H1 (cell line): Measurements from ENCODE around the gene PPP1R14C. TPM values are rescaled to one million over a fixed set of nuclear protein-coding genes. Genes with fewer than 3 reads are reported as not detected.

ENCODE experiments used
- CTCF ChIA-PET: fragments of 300-600 bp; sonication (Branson Sonifier 250); formaldehyde crosslinking; loops from one replicate; lab custom pipeline; 2021; ENCODE audit not compliant: partially characterized antibody; lab: Charles Lee
- POLR2A ChIA-PET: fragments of 300-600 bp; sonication (Branson Sonifier 250); formaldehyde crosslinking; loops from one replicate; lab custom pipeline; 2021; ENCODE audit warnings: inconsistent platforms; ENCODE audit not compliant: partially characterized antibody; lab: Charles Lee
- DNase-seq, 2 experiments: peaks; one replicate each; pipeline versions ENCODE4 v3.0.0 to v3.0.0-alpha.2; 2010 to 2022; ENCODE audit warnings: low spot score in 2 of 2, low read depth in 1 of 2, mixed read lengths in 1 of 2
- FAIRE-seq: peaks from 2 replicates; lab custom pipeline; 2011; peaks lifted over from hg19 to GRCh38; lab: Jason Lieb, UNC
- H2AFZ ChIP-seq: 2 replicates; pipeline ENCODE4 v1.8.1; 2012; ENCODE audit warnings: low read length, inconsistent platforms
- H2AK5ac ChIP-seq: 2 replicates; pipeline ENCODE4 v1.6.1; 2013; ENCODE audit warnings: low read depth, low read length
- H2BK120ac ChIP-seq: replicated peaks from 2 replicates; pipeline ENCODE3; 2013; ENCODE audit warnings: low read depth, low read length, inconsistent platforms
- H2BK12ac ChIP-seq: 2 replicates; pipeline ENCODE4 v1.6.1; 2013; ENCODE audit warnings: low read depth, low read length
- H2BK15ac ChIP-seq: 2 replicates; pipeline ENCODE4 v1.6.1; 2013; ENCODE audit warnings: low read length
- H2BK20ac ChIP-seq: 2 replicates; pipeline ENCODE4 v1.6.1; 2013; ENCODE audit warnings: low read length
- H2BK5ac ChIP-seq: 2 replicates; pipeline ENCODE4 v1.6.1; 2013; ENCODE audit warnings: low read depth, low read length
- H3K14ac ChIP-seq: 2 replicates; pipeline ENCODE4 v1.6.1; 2013; ENCODE audit warnings: inconsistent platforms; ENCODE audit not compliant: insufficient read length
- H3K18ac ChIP-seq: 2 replicates; pipeline ENCODE4 v1.6.1; 2013; ENCODE audit warnings: low read length; ENCODE audit errors: extremely low read depth
- H3K23ac ChIP-seq: 2 replicates; pipeline ENCODE4 v1.6.1; 2013; ENCODE audit warnings: inconsistent platforms; ENCODE audit not compliant: insufficient read length
- H3K23me2 ChIP-seq: 2 replicates; pipeline ENCODE4 v1.6.1; 2013; ENCODE audit warnings: low read depth, low read length
- H3K27ac ChIP-seq: 2 replicates; pipeline ENCODE4 v1.6.1; 2011; ENCODE audit warnings: low read depth, low read length, inconsistent platforms
- H3K27me3 ChIP-seq, 4 experiments: replicated peaks in 1 of 4; 1 replicate in 1 of 4; 2 replicates in 3 of 4; pipeline versions ENCODE4 v1.6.1 to v1.8.1; 2011 to 2013; ENCODE audit warnings: low read length in 3 of 4, mild to moderate bottlenecking in 3 of 4, inconsistent platforms in 2 of 4, mixed read lengths in 2 of 4, moderate library complexity in 1 of 4; ENCODE audit not compliant: control insufficient read depth in 3 of 4, insufficient read depth in 3 of 4; ENCODE audit errors: extremely low read depth in 1 of 4
- H3K36me3 ChIP-seq, 4 experiments: 2 replicates each; pipeline versions ENCODE4 v1.6.1 to v1.8.1; 2011 to 2013; ENCODE audit warnings: mild to moderate bottlenecking in 4 of 4, low read length in 3 of 4, moderate library complexity in 2 of 4, control low read depth in 1 of 4, inconsistent platforms in 1 of 4; ENCODE audit not compliant: insufficient read depth in 4 of 4, control insufficient read depth in 2 of 4
- H3K4ac ChIP-seq: replicated peaks from 2 replicates; pipeline ENCODE3; 2013; ENCODE audit warnings: low read length, low read depth, mixed read lengths, inconsistent platforms; ENCODE audit not compliant: insufficient read length
- H3K4me1 ChIP-seq, 4 experiments: replicated peaks in 1 of 4; 1 replicate in 1 of 4; 2 replicates in 3 of 4; pipeline versions ENCODE4 v1.6.1 to v1.8.1; 2011 to 2013; ENCODE audit warnings: low read length in 3 of 4, inconsistent platforms in 2 of 4, mixed read lengths in 1 of 4; ENCODE audit not compliant: insufficient read depth in 4 of 4, control insufficient read depth in 3 of 4
- H3K4me2 ChIP-seq, 2 experiments: 2 replicates each; pipeline versions ENCODE4 v1.6.1 to v1.8.1; 2011 to 2013; ENCODE audit warnings: low read depth in 2 of 2, low read length in 2 of 2, control low read depth in 1 of 2, inconsistent platforms in 1 of 2, mild to moderate bottlenecking in 1 of 2; ENCODE audit not compliant: insufficient read depth in 1 of 2
- H3K4me3 ChIP-seq, 4 experiments: fragments of 200-600, 300-600 bp in 1 of 4; sonication (generic), shearing (Covaris generic), sonication (Bioruptor Twin) in 1 of 4; 2 replicates each; pipeline versions ENCODE4 v1.5.1 to v1.8.1; 2011 to 2016; ENCODE audit warnings: low read length in 4 of 4, low read depth in 3 of 4, control low read depth in 2 of 4, inconsistent platforms in 2 of 4, mild to moderate bottlenecking in 2 of 4, mixed read lengths in 1 of 4, moderate library complexity in 1 of 4; ENCODE audit not compliant: insufficient read depth in 2 of 4; ENCODE audit errors: extremely low read depth in 1 of 4
- H3K56ac ChIP-seq: replicated peaks from 2 replicates; pipeline ENCODE3; 2013; ENCODE audit warnings: low read depth, mild to moderate bottlenecking, mixed read lengths, low read length, inconsistent platforms; ENCODE audit not compliant: insufficient read length
- H3K79me1 ChIP-seq: 2 replicates; pipeline ENCODE4 v1.6.1; 2013; ENCODE audit warnings: low read depth, low read length, control low read depth
- H3K79me2 ChIP-seq, 2 experiments: 2 replicates each; pipeline versions ENCODE4 v1.6.1 to v1.8.1; 2012 to 2013; ENCODE audit warnings: low read length in 2 of 2, mild to moderate bottlenecking in 2 of 2, inconsistent platforms in 1 of 2; ENCODE audit not compliant: insufficient read depth in 2 of 2, control insufficient read depth in 1 of 2
- H3K9ac ChIP-seq, 4 experiments: replicated peaks in 1 of 4; 1 replicate in 1 of 4; 2 replicates in 3 of 4; pipeline versions ENCODE4 v1.6.1 to v1.8.1; 2011 to 2013; ENCODE audit warnings: low read depth in 3 of 4, low read length in 3 of 4, control low read depth in 2 of 4, mild to moderate bottlenecking in 2 of 4, moderate library complexity in 2 of 4, inconsistent platforms in 1 of 4; ENCODE audit errors: extremely low read depth in 1 of 4
- H3K9me3 ChIP-seq, 2 experiments: 2 replicates each; pipeline versions ENCODE4 v1.6.1 to v1.8.1; 2012 to 2013; ENCODE audit warnings: mild to moderate bottlenecking in 2 of 2, moderate library complexity in 2 of 2, control low read depth in 1 of 2, inconsistent platforms in 1 of 2, low read depth in 1 of 2, low read length in 1 of 2, mixed read lengths in 1 of 2; ENCODE audit not compliant: insufficient read depth in 2 of 2
- H4K20me1 ChIP-seq, 2 experiments: replicated peaks in 1 of 2; 2 replicates each; pipeline versions ENCODE3 to v1.8.1; 2011 to 2013; ENCODE audit warnings: inconsistent platforms in 2 of 2, low read length in 2 of 2, mild to moderate bottlenecking in 1 of 2; ENCODE audit not compliant: insufficient read depth in 2 of 2, control insufficient read depth in 1 of 2
- H4K5ac ChIP-seq: 2 replicates; pipeline ENCODE4 v1.6.1; 2013; ENCODE audit warnings: low read length, low read depth, mixed read lengths, inconsistent platforms; ENCODE audit not compliant: insufficient read length
- H4K8ac ChIP-seq: 2 replicates; pipeline ENCODE4 v1.8.0; 2013; ENCODE audit warnings: mild to moderate bottlenecking, moderate library complexity, low read length, inconsistent platforms; ENCODE audit not compliant: insufficient read depth; ENCODE audit errors: extremely low read depth
- H4K91ac ChIP-seq: replicated peaks from 2 replicates; pipeline ENCODE3; 2013; ENCODE audit warnings: low read length, mixed read lengths, inconsistent platforms; ENCODE audit not compliant: insufficient read length
- CREB1 ChIP-seq: IDR thresholded peaks from 2 replicates; pipeline ENCODE4 v1.6.1; 2012; ENCODE audit warnings: inconsistent platforms
- EZH2 ChIP-seq: fragments of 200-600 bp; sonication (generic); IDR thresholded peaks from 2 replicates; pipeline ENCODE4 v1.7.1; 2012; ENCODE audit warnings: low read depth, mild to moderate bottlenecking, moderate library complexity, low read length, inconsistent platforms; ENCODE audit not compliant: severe bottlenecking
- GABPA ChIP-seq: IDR thresholded peaks from 2 replicates; pipeline ENCODE4 v1.6.1; 2011; ENCODE audit warnings: mild to moderate bottlenecking, low read length, moderate library complexity, borderline replicate concordance; ENCODE audit not compliant: insufficient read depth
- GTF2F1 ChIP-seq: IDR thresholded peaks from 2 replicates; pipeline ENCODE4 v1.6.1; 2012; ENCODE audit warnings: low read depth, low read length, improper control_type of control experiment, borderline replicate concordance
- KDM1A ChIP-seq: fragments of 200-600, 300-600 bp; sonication (generic); IDR thresholded peaks from 2 replicates; pipeline ENCODE4 v1.7.1; 2016; ENCODE audit warnings: mild to moderate bottlenecking, low read length, borderline replicate concordance
- KDM5A ChIP-seq: fragments of 200-600 bp; IDR thresholded peaks from 2 replicates; pipeline ENCODE4 v1.7.1; 2012; ENCODE audit warnings: mild to moderate bottlenecking, low read length, inconsistent platforms, mixed read lengths
- MAFK ChIP-seq: IDR thresholded peaks from 2 replicates; pipeline ENCODE4 v1.6.1; 2012; ENCODE audit warnings: low read depth, mild to moderate bottlenecking, improper control_type of control experiment, low read length
- NANOG ChIP-seq: IDR thresholded peaks from 2 replicates; pipeline ENCODE4 v1.6.1; 2011; ENCODE audit warnings: low read length, low read depth, mild to moderate bottlenecking, inconsistent platforms; ENCODE audit not compliant: insufficient read depth, poor library complexity, severe bottlenecking
- POLR2A ChIP-seq, 2 experiments: IDR thresholded peaks; 1 replicate in 1 of 2; 2 replicates in 1 of 2; pipeline ENCODE4 v1.6.1; 2011; ENCODE audit warnings: low read depth in 2 of 2, low read length in 2 of 2, mild to moderate bottlenecking in 2 of 2; ENCODE audit errors: control extremely low read depth in 1 of 2
- TAF7 ChIP-seq: optimal IDR thresholded peaks from 2 replicates; pipeline ENCODE3; 2011; ENCODE audit warnings: low read depth, mild to moderate bottlenecking, inconsistent platforms, low read length, moderate library complexity, borderline replicate concordance
- ZNF274 ChIP-seq: IDR thresholded peaks from 2 replicates; pipeline ENCODE4 v1.7.0; 2012; ENCODE audit warnings: low read length, borderline replicate concordance; ENCODE audit errors: extremely low read depth
- WGBS, 2 experiments: shearing (Covaris generic) in 1 of 2; methylation state at CpG; one replicate each; pipeline versions ENCODE4 v1.1.6 to v1.1.7; 2013 to 2015; ENCODE audit warnings: low lambda C conversion rate in 2 of 2, mixed read lengths in 2 of 2, inconsistent platforms in 1 of 2, low coverage in 1 of 2, missing lambda C conversion rate in 1 of 2; ENCODE audit not compliant: insufficient replicate concordance in 2 of 2, insufficient coverage in 1 of 2, insufficient read length in 1 of 2; ENCODE audit errors: extremely low coverage in 1 of 2, missing lambda C conversion rate in 1 of 2; 5-methylcytosine and 5-hydroxymethylcytosine counted together
- polyA plus RNA-seq, 7 experiments: library from polyadenylated mRNA; depleted of rRNA in 3 of 7; stranded (reverse) in 5 of 7; unstranded in 2 of 7; fragments of >200 nt in 5 of 7; fragments of 200-250 nt in 2 of 7; gene quantifications; 1 replicate in 5 of 7; 2 replicates in 1 of 7; 4 replicates in 1 of 7; pipeline versions ENCODE4 v1.2.1 to v1.2.3, GENCODE V29; 2011 to 2013; ENCODE audit warnings: missing spikeins in 2 of 7, mixed read lengths in 2 of 7
- total RNA-seq: library from RNA; stranded (reverse); fragmentation: NEBNext Ultra II Directional; extraction: Animal tissue kit (Norgen Biotek cat#: 25700); gene quantifications from 2 replicates; pipeline ENCODE4 v1.2.1, GENCODE V29; 2021
- TF ChIP-seq, protein P1 (sequence below): IDR thresholded peaks from 2 replicates; pipeline ENCODE4 v1.6.1; 2012; ENCODE audit warnings: inconsistent platforms
- TF ChIP-seq, protein P2 (sequence below): IDR thresholded peaks from 2 replicates; pipeline ENCODE4 v1.6.1; 2012; ENCODE audit warnings: inconsistent platforms

The PPP1R14C gene
- total and polyA plus RNA-seq, 2 of the 8 experiments (the other 6 are each of a cell fraction or from before 2014, with no cell fraction given): 0.30 to 0.61 TPM

DNA sequence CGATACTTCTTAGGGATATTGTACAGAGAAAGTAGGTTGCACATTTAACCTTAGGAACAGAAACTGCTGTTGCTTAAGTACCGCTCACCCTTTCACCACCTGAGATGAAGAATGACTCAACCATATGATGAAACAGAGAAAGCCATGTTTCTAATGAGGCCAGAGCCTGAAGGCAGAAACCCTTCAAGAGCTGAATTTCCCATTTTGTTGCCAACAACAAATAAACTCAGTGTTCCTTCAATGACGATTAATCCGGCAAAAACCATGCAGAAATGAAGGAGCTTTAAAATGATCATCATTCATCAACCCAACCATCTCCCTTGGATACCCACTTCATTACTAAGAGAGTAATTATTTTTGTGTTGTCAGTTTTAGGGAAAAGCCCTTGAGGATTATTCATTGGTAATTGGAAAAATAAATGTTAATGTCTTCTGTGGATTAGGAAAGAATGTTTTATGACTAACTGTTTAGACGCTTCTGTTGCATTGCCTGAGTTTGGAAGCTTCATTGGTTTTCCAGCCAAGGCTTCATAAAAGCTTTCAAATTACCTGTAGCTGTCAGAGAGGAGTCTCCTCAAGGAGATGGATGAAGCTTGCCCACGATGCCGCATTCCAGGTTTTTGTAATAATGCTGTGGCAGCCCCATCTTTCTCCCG is 113.9 kb downstream of the PPP1R14C start:
- Histone ChIP-seq H3K23ac (no peak overlapping the region), H3K79me2 (no peaks in the 10 kb centered on the region), H4K91ac (no peak overlapping the region), H3K14ac (no peak overlapping the region), H3K18ac (no peak overlapping the region), H4K8ac (no peak overlapping the region), H3K9me3 (no peaks in the 10 kb centered on the region), H2AK5ac (no peak overlapping the region), H3K9ac (no peak overlapping the region), H3K79me1 (no peaks in the 10 kb centered on the region), H3K4me2 (no peak overlapping the region), H2BK15ac (no peak overlapping the region), H3K27me3 (no peaks in the 10 kb centered on the region; a peak in 1 of 7 replicates), H3K36me3 (no peaks in the 10 kb centered on the region), H2BK120ac (no peak overlapping the region), H3K56ac (no peak overlapping the region), H4K20me1 (no peaks in the 10 kb centered on the region), H3K4ac (no peak overlapping the region), H2AFZ (no peak overlapping the region), H2BK5ac (no peak overlapping the region), H2BK20ac (no peak overlapping the region), H3K23me2 (no peaks in the 10 kb centered on the region), H2BK12ac (no peak overlapping the region), H3K4me3 (no peak overlapping the region), H3K4me1 (no peaks in the 10 kb centered on the region), H3K27ac (no peak overlapping the region), H4K5ac (no peak overlapping the region)
- WGBS, 2 experiments: 90% methylated on average over 8 of the region's 8 CpGs; no CpG with 5 or more reads in 1 of the 2 experiments
- CTCF ChIA-PET: interaction anchor here (0.6 to 1.1 kb wide), 3 partner anchors 110 to 186 kb away, joined by 3 to 4 read pairs (median 3); no protein-coding TSS in a partner anchor
- DNase-seq (no peak), FAIRE-seq (no peak)
- POLR2A ChIA-PET: no interaction called here
- TF ChIP-seq MAFK (no peak), NANOG (no peak), KDM5A (no peak), GABPA (no peak), POLR2A (IDR thresholded peaks at IDR 0.05; ENCODE audit: control extremely low read depth in 1 of 2, low read depth in 2 of 2, low read length in 2 of 2) (no peak), ZNF274 (no peak), TAF7 (no peak), CREB1 (no peak), KDM1A (no peak), EZH2 (no peak), GTF2F1 (no peak)
- TF ChIP-seq, protein P1, sequence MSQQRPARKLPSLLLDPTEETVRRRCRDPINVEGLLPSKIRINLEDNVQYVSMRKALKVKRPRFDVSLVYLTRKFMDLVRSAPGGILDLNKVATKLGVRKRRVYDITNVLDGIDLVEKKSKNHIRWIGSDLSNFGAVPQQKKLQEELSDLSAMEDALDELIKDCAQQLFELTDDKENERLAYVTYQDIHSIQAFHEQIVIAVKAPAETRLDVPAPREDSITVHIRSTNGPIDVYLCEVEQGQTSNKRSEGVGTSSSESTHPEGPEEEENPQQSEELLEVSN: no peak
- TF ChIP-seq, protein P2, sequence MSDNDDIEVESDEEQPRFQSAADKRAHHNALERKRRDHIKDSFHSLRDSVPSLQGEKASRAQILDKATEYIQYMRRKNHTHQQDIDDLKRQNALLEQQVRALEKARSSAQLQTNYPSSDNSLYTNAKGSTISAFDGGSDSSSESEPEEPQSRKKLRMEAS: no peak
